Ureter (tissue), 1 donor: ENCODE data around the gene MRPS35. TPM values are rescaled to one million over a fixed set of nuclear protein-coding genes. Genes with fewer than 3 reads are reported as not detected.

Source experiments
- DNase-seq: peaks from one replicate; pipeline ENCODE4 v3.0.0-alpha.2; 2020; ENCODE audit warnings: low spot score
- total RNA-seq: library from RNA; stranded (reverse); gene quantifications from one replicate; pipeline ENCODE4 v1.2.4, GENCODE V29; 2023
- donor health status: DM: yes; HTN: yes; CAD: no.

Gene MRPS35
- total RNA-seq, 1 donor from 2014 or later = 52.0 TPM

GRCh38 chr12:27772328-27773049 lies 61.9 kb downstream of the MRPS35 start:
- DNase-seq = no peak

GRCh38 chr12:27777141-27777540 lies 66.5 kb downstream of the MRPS35 start:
- DNase-seq = no peak

- no peak for DNase-seq
Observed at GRCh38 chr12:27778206-27778605, 67.6 kb downstream of the MRPS35 start.

- peak; percentile 48 for DNase-seq
Observed at GRCh38 chr12:27779416-27779919, 68.8 kb downstream of the MRPS35 start.

- peak; percentile 84 for DNase-seq
Observed at GRCh38 chr12:27779920-27780611, 69.4 kb downstream of the MRPS35 start, which contains the start of the genes KLHL42 and MANSC4. Gene KLHL42, plus strand, starts transcription at chr12:27780233. Its CDS starts 98 bp downstream, at chr12:27780331. Gene MANSC4, minus strand, starts transcription at chr12:27780236. Its CDS starts 8,960 bp downstream, at chr12:27771276.

- peak; percentile 48 for DNase-seq
Observed at GRCh38 chr12:27780612-27781408, 70.2 kb downstream of the MRPS35 start.

GRCh38 chr12:27781680-27782079 lies 71.0 kb downstream of the MRPS35 start:
- no peak for DNase-seq

- DNase-seq = no peak
Observed at GRCh38 chr12:27782481-27782880, 71.8 kb downstream of the MRPS35 start.

- no peak for DNase-seq
Observed at GRCh38 chr12:27785882-27786570, 75.4 kb downstream of the MRPS35 start.

GRCh38 chr12:27787559-27787958 lies 76.9 kb downstream of the MRPS35 start:
- DNase-seq = no peak

GRCh38 chr12:27790179-27790578 lies 79.5 kb downstream of the MRPS35 start:
- DNase-seq = no peak

- DNase-seq = no peak
Observed at GRCh38 chr12:27794818-27795584, 84.4 kb downstream of the MRPS35 start.

- no peak for DNase-seq
Observed at GRCh38 chr12:27796128-27796527, 85.5 kb downstream of the MRPS35 start.

- DNase-seq = no peak
Observed at GRCh38 chr12:27797301-27798025, 86.8 kb downstream of the MRPS35 start.

- DNase-seq = no peak
Observed at GRCh38 chr12:27800819-27801218, 90.2 kb downstream of the MRPS35 start.

- no peak for DNase-seq
Observed at GRCh38 chr12:27801630-27802029, 91.0 kb downstream of the MRPS35 start.

GRCh38 chr12:27802511-27802910 lies 91.9 kb downstream of the MRPS35 start:
- no peak for DNase-seq

GRCh38 chr12:27802936-27803335 lies 92.3 kb downstream of the MRPS35 start:
- DNase-seq = no peak

GRCh38 chr12:27805238-27805637 lies 94.6 kb downstream of the MRPS35 start:
- no peak for DNase-seq
